HepG2 (cell line): ENCODE measurements around the gene ENTPD6. TPM values are rescaled to one million over a fixed set of nuclear protein-coding genes. Genes with fewer than 3 reads are reported as not detected.
A peak's percentile ranks its signal among the peaks of the same experiment; 100 is the strongest.

Experiments used
- ARNT ChIP-seq: fragments of 450-650 bp; IDR thresholded peaks from 2 replicates; pipeline ENCODE4 v1.6.1; 2017
- ARNT2 ChIP-seq: sonication (generic); formaldehyde crosslinking; IDR thresholded peaks from 2 replicates; pipeline ENCODE4 v1.8.0; 2022; ENCODE audit warnings: mild to moderate bottlenecking, low read depth, missing genetic modification reagents, moderate library complexity
- ATAD3A ChIP-seq: sonication (generic); formaldehyde crosslinking; IDR thresholded peaks from 2 replicates; pipeline ENCODE4 v1.4.0; 2020; ENCODE audit warnings: missing genetic modification reagents
- DPF2 ChIP-seq: sonication (generic); formaldehyde crosslinking; IDR thresholded peaks from 2 replicates; pipeline ENCODE4 v1.4.0; 2020; ENCODE audit warnings: mild to moderate bottlenecking, low read depth, missing genetic modification reagents, borderline replicate concordance
- FOSL1 ChIP-seq: sonication (generic); formaldehyde crosslinking; IDR thresholded peaks from 2 replicates; pipeline ENCODE4 v1.9.0; 2021; ENCODE audit warnings: missing genetic modification reagents, borderline replicate concordance
- HMG20A ChIP-seq: IDR thresholded peaks from 2 replicates; pipeline ENCODE4 v1.6.1; 2016; ENCODE audit warnings: borderline replicate concordance
- HMG20B ChIP-seq: conservative IDR thresholded peaks from 2 replicates; pipeline ENCODE4 v1.6.1; 2016; ENCODE audit warnings: missing genetic modification reagents, missing compliant biosample characterization
- HNRNPH1 ChIP-seq: fragments of 200-400 bp; formaldehyde crosslinking; optimal IDR thresholded peaks from 2 replicates; pipeline ENCODE3; 2017; ENCODE audit warnings: mild to moderate bottlenecking, low read depth, low read length
- MAFG ChIP-seq: sonication (generic); formaldehyde crosslinking; IDR thresholded peaks from 2 replicates; pipeline ENCODE4 v1.5.1; 2020; ENCODE audit warnings: mild to moderate bottlenecking, missing genetic modification reagents
- MED13 ChIP-seq: sonication (generic); formaldehyde crosslinking; IDR thresholded peaks from 2 replicates; pipeline ENCODE4 v1.5.0; 2020; ENCODE audit warnings: missing genetic modification reagents
- NKX3-1 ChIP-seq: sonication (generic); formaldehyde crosslinking; IDR thresholded peaks from 2 replicates; pipeline ENCODE4 v1.5.0; 2020; ENCODE audit warnings: missing genetic modification reagents
- PCBP1 ChIP-seq: fragments of 200-400 bp; formaldehyde crosslinking; IDR thresholded peaks from 2 replicates; pipeline ENCODE4 v1.6.1; 2017; ENCODE audit warnings: mild to moderate bottlenecking, low read depth, low read length, borderline replicate concordance
- SALL1 ChIP-seq: sonication (generic); formaldehyde crosslinking; IDR thresholded peaks from 2 replicates; pipeline ENCODE4 v1.8.0; 2022; ENCODE audit warnings: mild to moderate bottlenecking, missing genetic modification reagents
- ZBTB7B ChIP-seq: sonication (generic); formaldehyde crosslinking; IDR thresholded peaks from 2 replicates; pipeline ENCODE4 v1.4.0; 2020; ENCODE audit warnings: missing genetic modification reagents
- ZNF468 ChIP-seq: sonication (generic); formaldehyde crosslinking; IDR thresholded peaks from 2 replicates; pipeline ENCODE4 v1.8.0; 2022; ENCODE audit warnings: mild to moderate bottlenecking, moderate library complexity, missing genetic modification reagents
- ZNF678 ChIP-seq: sonication (generic); formaldehyde crosslinking; IDR thresholded peaks from 2 replicates; pipeline ENCODE4 v1.4.0; 2020; ENCODE audit warnings: mild to moderate bottlenecking, missing genetic modification reagents
- polyA plus RNA-seq, 8 experiments: library from polyadenylated mRNA; depleted of rRNA in 3 of 8; stranded (reverse) in 7 of 8; unstranded in 1 of 8; fragments of >200 nt; fragmentation: Illumina TruSeq in 4 of 8; extraction: Trizol in 4 of 8; gene quantifications; 2 replicates each; pipeline versions ENCODE4 v1.2.1 to v1.2.3, GENCODE V29; 2011 to 2016; ENCODE audit warnings: low read depth in 4 of 8, missing spikeins in 1 of 8, mixed read lengths in 1 of 8; ENCODE audit not compliant: insufficient read depth in 1 of 8
- total RNA-seq, 5 experiments: library from RNA; depleted of rRNA; stranded (reverse); fragments of >200 nt; fragmentation: Illumina TruSeq; extraction: Trizol; gene quantifications; 2 replicates each; pipeline ENCODE4 v1.2.3, GENCODE V29; 2016; ENCODE audit warnings: low read depth in 1 of 5
- TF ChIP-seq, protein P1 (sequence below): sonication (generic); formaldehyde crosslinking; IDR thresholded peaks from 2 replicates; pipeline ENCODE4 v1.4.0; 2020; ENCODE audit warnings: mild to moderate bottlenecking, missing genetic modification reagents
- TF ChIP-seq, protein P2 (sequence below): sonication (generic); formaldehyde crosslinking; IDR thresholded peaks from 2 replicates; pipeline ENCODE4 v1.5.0; 2020; ENCODE audit warnings: mild to moderate bottlenecking, missing genetic modification reagents, borderline replicate concordance
- TF ChIP-seq, protein P3 (sequence below): sonication (generic); formaldehyde crosslinking; IDR thresholded peaks from 2 replicates; pipeline ENCODE4 v1.4.0; 2020; ENCODE audit warnings: low read depth, missing genetic modification reagents

ENTPD6 gene
- total and polyA plus RNA-seq, 2 of the 13 experiments (the other 11 are each of a cell fraction or from before 2014, with no cell fraction given), result 164 to 172 TPM

DNA sequence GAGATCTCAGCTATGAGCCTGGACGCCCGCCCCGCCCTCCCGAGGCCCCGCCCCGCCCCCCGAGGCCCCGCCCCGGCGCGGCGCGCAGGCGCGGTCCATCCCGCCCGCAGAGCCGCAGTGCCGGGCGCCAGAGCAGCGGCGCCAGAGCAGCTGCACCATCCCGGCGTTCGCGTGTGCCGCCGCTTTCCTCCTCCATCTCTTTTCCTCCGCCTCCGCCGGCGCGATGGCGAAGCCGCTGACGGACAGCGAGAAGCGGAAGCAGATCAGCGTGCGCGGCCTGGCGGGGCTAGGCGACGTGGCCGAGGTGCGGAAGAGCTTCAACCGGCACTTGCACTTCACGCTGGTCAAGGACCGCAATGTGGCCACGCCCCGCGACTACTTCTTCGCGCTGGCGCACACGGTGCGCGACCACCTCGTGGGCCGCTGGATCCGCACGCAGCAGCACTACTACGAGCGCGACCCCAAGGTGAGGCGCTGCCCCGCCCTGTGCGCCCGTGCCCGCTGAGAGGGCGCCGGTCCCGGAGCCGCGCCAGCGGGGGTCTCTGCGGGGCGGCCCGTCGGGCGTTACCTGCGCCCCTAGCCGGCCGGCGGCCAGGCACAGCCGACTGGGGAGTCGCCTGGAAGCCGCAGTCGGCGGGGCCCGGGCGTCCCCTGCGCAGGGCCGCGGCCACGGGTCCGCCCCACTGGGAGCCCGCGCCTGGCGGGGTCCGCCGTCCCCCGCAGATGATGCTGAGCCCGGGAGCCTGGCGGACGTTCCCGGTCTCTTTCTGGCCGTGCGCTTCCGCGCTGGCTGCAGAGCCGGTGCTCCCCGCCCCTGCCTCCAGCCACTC, 52.7 kb downstream of the ENTPD6 start, which contains the start of gene PYGB (continued):
- TF ChIP-seq NKX3-1 (CRISPR knock-in tag) (peak; percentile 96), ATAD3A (peak; percentile 93; the same call in 1 of the 2 replicates), ARNT2 (CRISPR knock-in tag) (peak; percentile 99), MED13 (CRISPR knock-in tag) (peak; percentile 89), ZNF678 (CRISPR knock-in tag) (no peak), FOSL1 (peak; percentile 55; the same call in 1 of the 2 replicates), MAFG (CRISPR knock-in tag) (no peak), ZNF468 (CRISPR knock-in tag) (no peak), SALL1 (CRISPR knock-in tag) (peak; percentile 93), DPF2 (CRISPR knock-in tag) (0 out of 2 replicates have a peak, but pooled peaks have one; percentile 18), PCBP1 (peak; percentile 29; the same call in 1 of the 2 replicates), ARNT (no peak), ZBTB7B (peak; percentile 94), HNRNPH1 (no peak), HMG20B (CRISPR knock-in tag) (peak; percentile 53; the same call in 1 of the 2 replicates), HMG20A (CRISPR knock-in tag) (no peak)
- TF ChIP-seq, protein P1, sequence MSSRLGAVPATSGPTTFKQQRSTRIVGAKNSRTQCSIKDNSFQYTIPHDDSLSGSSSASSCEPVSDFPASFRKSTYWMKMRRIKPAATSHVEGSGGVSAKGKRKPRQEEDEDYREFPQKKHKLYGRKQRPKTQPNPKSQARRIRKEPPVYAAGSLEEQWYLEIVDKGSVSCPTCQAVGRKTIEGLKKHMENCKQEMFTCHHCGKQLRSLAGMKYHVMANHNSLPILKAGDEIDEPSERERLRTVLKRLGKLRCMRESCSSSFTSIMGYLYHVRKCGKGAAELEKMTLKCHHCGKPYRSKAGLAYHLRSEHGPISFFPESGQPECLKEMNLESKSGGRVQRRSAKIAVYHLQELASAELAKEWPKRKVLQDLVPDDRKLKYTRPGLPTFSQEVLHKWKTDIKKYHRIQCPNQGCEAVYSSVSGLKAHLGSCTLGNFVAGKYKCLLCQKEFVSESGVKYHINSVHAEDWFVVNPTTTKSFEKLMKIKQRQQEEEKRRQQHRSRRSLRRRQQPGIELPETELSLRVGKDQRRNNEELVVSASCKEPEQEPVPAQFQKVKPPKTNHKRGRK, result peak; percentile 90; the same call in 1 of the 2 replicates
- TF ChIP-seq, protein P2, sequence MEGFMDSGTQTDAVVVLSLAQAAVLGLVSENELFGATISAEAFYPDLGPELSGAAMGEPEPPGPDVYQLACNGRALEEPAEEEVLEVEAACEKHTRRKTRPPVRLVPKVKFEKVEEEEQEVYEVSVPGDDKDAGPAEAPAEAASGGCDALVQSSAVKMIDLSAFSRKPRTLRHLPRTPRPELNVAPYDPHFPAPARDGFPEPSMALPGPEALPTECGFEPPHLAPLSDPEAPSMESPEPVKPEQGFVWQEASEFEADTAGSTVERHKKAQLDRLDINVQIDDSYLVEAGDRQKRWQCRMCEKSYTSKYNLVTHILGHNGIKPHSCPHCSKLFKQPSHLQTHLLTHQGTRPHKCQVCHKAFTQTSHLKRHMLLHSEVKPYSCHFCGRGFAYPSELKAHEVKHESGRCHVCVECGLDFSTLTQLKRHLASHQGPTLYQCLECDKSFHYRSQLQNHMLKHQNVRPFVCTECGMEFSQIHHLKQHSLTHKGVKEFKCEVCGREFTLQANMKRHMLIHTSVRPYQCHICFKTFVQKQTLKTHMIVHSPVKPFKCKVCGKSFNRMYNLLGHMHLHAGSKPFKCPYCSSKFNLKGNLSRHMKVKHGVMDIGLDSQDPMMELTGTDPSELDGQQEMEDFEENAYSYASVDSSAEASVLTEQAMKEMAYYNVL (CRISPR knock-in tag), result peak; percentile 87
- TF ChIP-seq, protein P3, sequence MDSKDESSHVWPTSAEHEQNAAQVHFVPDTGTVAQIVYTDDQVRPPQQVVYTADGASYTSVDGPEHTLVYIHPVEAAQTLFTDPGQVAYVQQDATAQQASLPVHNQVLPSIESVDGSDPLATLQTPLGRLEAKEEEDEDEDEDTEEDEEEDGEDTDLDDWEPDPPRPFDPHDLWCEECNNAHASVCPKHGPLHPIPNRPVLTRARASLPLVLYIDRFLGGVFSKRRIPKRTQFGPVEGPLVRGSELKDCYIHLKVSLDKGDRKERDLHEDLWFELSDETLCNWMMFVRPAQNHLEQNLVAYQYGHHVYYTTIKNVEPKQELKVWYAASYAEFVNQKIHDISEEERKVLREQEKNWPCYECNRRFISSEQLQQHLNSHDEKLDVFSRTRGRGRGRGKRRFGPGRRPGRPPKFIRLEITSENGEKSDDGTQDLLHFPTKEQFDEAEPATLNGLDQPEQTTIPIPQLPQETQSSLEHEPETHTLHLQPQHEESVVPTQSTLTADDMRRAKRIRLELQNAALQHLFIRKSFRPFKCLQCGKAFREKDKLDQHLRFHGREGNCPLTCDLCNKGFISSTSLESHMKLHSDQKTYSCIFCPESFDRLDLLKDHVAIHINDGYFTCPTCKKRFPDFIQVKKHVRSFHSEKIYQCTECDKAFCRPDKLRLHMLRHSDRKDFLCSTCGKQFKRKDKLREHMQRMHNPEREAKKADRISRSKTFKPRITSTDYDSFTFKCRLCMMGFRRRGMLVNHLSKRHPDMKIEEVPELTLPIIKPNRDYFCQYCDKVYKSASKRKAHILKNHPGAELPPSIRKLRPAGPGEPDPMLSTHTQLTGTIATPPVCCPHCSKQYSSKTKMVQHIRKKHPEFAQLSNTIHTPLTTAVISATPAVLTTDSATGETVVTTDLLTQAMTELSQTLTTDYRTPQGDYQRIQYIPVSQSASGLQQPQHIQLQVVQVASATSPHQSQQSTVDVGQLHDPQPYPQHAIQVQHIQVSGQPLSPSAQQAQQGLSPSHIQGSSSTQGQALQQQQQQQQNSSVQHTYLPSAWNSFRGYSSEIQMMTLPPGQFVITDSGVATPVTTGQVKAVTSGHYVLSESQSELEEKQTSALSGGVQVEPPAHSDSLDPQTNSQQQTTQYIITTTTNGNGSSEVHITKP, result no peak; the same call in none of the 2 replicates
